Upper lobe of left lung (tissue), 4 donors: ENCODE data around the gene C1QL4.

Experiments used
- CTCF ChIP-seq, 6 experiments: fragments of 450-650 bp in 4 of 6; fragments of 200-600 bp in 2 of 6; sonication (generic) in 2 of 6; IDR thresholded peaks; one replicate each; pipeline ENCODE4 v1.5.1; 2016 to 2019; ENCODE audit warnings: antibody characterized with exemption in 6 of 6
- POLR2A ChIP-seq, 4 donors: fragments of 450-650 bp; IDR thresholded peaks; one replicate each; pipeline ENCODE4 v1.5.1; 2016 to 2017; ENCODE audit warnings: antibody characterized with exemption in 4 of 4, mild to moderate bottlenecking in 2 of 4

GRCh38 chr12:49370539-49370938 lies 33.6 kb upstream of the C1QL4 start:
- TF ChIP-seq POLR2A (IDR thresholded peaks at IDR 0.05) (no peak), CTCF (IDR thresholded peaks at IDR 0.05) (no peak)
